ENCODE data around the gene SLC26A6. TPM values are rescaled to one million over a fixed set of nuclear protein-coding genes. Genes with fewer than 3 reads are reported as not detected.

Gene SLC26A6
- total RNA-seq, 3 donors from 2014 or later = 12.6 to 21.6 (median 16.0) TPM

GRCh38 chr3:48596157-48596556 lies 39.1 kb downstream of the SLC26A6 start:
- Histone ChIP-seq H3K4me3 (no peak overlapping the region), H3K36me3 (peaks cover 8% of the 10 kb centered on the region), H3K9me3 (no peaks in the 10 kb centered on the region), H3K27me3 (peaks cover 0 to 2% of the 10 kb centered on the region in 2 donors), H3K4me1 (peaks cover 14 to 15% of the 10 kb centered on the region in 2 donors), H3K27ac (peak overlapping the region; percentile 91 to 94)
- intact Hi-C loops (cut with DNase I; ENCODE audit: low total_unique reads) = no loop called here
- TF ChIP-seq POLR2A (IDR thresholded peaks at IDR 0.05) (no peak), POLR2AphosphoS5 (IDR thresholded peaks at IDR 0.05) (no peak)
- TF ChIP-seq, protein P1, sequence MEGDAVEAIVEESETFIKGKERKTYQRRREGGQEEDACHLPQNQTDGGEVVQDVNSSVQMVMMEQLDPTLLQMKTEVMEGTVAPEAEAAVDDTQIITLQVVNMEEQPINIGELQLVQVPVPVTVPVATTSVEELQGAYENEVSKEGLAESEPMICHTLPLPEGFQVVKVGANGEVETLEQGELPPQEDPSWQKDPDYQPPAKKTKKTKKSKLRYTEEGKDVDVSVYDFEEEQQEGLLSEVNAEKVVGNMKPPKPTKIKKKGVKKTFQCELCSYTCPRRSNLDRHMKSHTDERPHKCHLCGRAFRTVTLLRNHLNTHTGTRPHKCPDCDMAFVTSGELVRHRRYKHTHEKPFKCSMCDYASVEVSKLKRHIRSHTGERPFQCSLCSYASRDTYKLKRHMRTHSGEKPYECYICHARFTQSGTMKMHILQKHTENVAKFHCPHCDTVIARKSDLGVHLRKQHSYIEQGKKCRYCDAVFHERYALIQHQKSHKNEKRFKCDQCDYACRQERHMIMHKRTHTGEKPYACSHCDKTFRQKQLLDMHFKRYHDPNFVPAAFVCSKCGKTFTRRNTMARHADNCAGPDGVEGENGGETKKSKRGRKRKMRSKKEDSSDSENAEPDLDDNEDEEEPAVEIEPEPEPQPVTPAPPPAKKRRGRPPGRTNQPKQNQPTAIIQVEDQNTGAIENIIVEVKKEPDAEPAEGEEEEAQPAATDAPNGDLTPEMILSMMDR (IDR thresholded peaks at IDR 0.05) = no peak
- DNase-seq (ENCODE audit: low spot score in 2 of 2) = no peak

- DNase-seq (ENCODE audit: low spot score in 2 of 2) = peak; percentile 43 to 63
- Histone ChIP-seq H3K9me3 (no peaks in the 10 kb centered on the region), H3K27me3 (peaks cover 0 to 2% of the 10 kb centered on the region in 2 donors), H3K4me1 (peaks cover 14 to 15% of the 10 kb centered on the region in 2 donors), H3K27ac (peak overlapping the region; percentile 91 to 94), H3K4me3 (peak overlapping the region in 2 of 3 donors; percentile 56 to 74), H3K36me3 (peaks cover 3% of the 10 kb centered on the region)
- intact Hi-C loops (cut with DNase I; ENCODE audit: low total_unique reads) = no loop called here
- no peak for TF ChIP-seq POLR2A (IDR thresholded peaks at IDR 0.05)
- TF ChIP-seq POLR2AphosphoS5 (IDR thresholded peaks at IDR 0.05) = no peak
- TF ChIP-seq, protein P1 (IDR thresholded peaks at IDR 0.05) = no peak
Measured at GRCh38 chr3:48595526-48596121, 39.6 kb downstream of the SLC26A6 start.

DNA sequence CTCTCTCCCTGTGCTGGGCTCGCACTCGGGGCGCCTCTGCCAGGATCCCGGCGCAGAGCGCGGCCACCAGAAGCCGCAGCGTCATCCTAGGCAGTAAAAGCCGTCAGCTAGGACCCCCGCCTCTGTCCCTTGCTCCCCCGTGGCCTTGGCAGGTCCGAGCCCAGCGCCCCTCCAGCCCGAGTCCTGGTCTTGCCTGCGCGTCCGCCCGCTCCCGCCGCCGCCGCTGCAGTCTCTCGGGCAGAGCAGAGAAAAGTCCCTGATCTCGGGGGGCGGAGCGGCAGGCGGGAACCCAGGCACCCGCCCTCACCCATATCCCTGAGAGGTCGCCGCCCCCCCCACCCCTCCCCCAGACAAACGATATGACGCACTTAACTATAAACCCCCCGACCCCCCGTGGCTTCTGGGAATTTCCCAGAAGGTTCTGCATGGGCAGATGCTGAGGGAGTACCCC lies 40.2 kb downstream of the SLC26A6 start, which contains the start of gene COL7A1:
Gene COL7A1, minus strand, starts transcription at position 255 of the 451 bp plus-strand sequence. Its CDS starts 170 bp downstream, at position 85.
- Histone ChIP-seq H3K27me3 (peaks cover 0 to 2% of the 10 kb centered on the region in 2 donors), H3K36me3 (no peaks in the 10 kb centered on the region), H3K4me3 (peak within 1 kb of the TSS; percentile 33 to 74 (median 56)), H3K27ac (peak within 1 kb of the TSS; percentile 91 to 94), H3K9me3 (no peaks in the 10 kb centered on the region), H3K4me1 (peaks cover 9 to 15% of the 10 kb centered on the region in 2 donors)
- intact Hi-C loops (cut with DNase I; ENCODE audit: low total_unique reads) = no loop called here
- TF ChIP-seq, protein P1 (IDR thresholded peaks at IDR 0.05) = no peak
- TF ChIP-seq POLR2A (IDR thresholded peaks at IDR 0.05) (no peak), POLR2AphosphoS5 (IDR thresholded peaks at IDR 0.05) (no peak)
- DNase-seq (ENCODE audit: low spot score in 2 of 2) = no peak

- H3K4me1 ChIP-seq = peaks cover 3 to 15% of the 10 kb centered on the region in 2 donors
- H3K27me3 ChIP-seq = peaks cover 0 to 2% of the 10 kb centered on the region in 2 donors
- peak overlapping the region; percentile 33 to 74 (median 56) for H3K4me3 ChIP-seq
- TF ChIP-seq, protein P1 (IDR thresholded peaks at IDR 0.05) = no peak
- TF ChIP-seq POLR2AphosphoS5 (IDR thresholded peaks at IDR 0.05) (no peak), POLR2A (IDR thresholded peaks at IDR 0.05) (no peak)
- DNase-seq (ENCODE audit: low spot score in 2 of 2) = no peak
- H3K36me3 ChIP-seq = no peaks in the 10 kb centered on the region
- no peaks in the 10 kb centered on the region for H3K9me3 ChIP-seq
- H3K27ac ChIP-seq = peak overlapping the region; percentile 91 to 94
- intact Hi-C loops (cut with DNase I; ENCODE audit: low total_unique reads) = no loop called here
Measured at GRCh38 chr3:48594417-48595049, 40.7 kb downstream of the SLC26A6 start.

GRCh38 chr3:48593337-48593736 lies 41.9 kb downstream of the SLC26A6 start:
- Histone ChIP-seq H3K4me3 (no peak overlapping the region), H3K36me3 (no peaks in the 10 kb centered on the region), H3K9me3 (no peaks in the 10 kb centered on the region), H3K4me1 (peaks cover 0 to 7% of the 10 kb centered on the region in 2 donors), H3K27me3 (peaks cover 0 to 2% of the 10 kb centered on the region in 2 donors), H3K27ac (no peak overlapping the region)
- no peak for DNase-seq (ENCODE audit: low spot score in 2 of 2)
- intact Hi-C loops (cut with DNase I; ENCODE audit: low total_unique reads) = no loop called here
- TF ChIP-seq POLR2AphosphoS5 (IDR thresholded peaks at IDR 0.05) (no peak), POLR2A (IDR thresholded peaks at IDR 0.05) (no peak)
- TF ChIP-seq, protein P1 (IDR thresholded peaks at IDR 0.05) = no peak
